ENCODE data around the gene HMGB1.

- TF ChIP-seq, protein P1, sequence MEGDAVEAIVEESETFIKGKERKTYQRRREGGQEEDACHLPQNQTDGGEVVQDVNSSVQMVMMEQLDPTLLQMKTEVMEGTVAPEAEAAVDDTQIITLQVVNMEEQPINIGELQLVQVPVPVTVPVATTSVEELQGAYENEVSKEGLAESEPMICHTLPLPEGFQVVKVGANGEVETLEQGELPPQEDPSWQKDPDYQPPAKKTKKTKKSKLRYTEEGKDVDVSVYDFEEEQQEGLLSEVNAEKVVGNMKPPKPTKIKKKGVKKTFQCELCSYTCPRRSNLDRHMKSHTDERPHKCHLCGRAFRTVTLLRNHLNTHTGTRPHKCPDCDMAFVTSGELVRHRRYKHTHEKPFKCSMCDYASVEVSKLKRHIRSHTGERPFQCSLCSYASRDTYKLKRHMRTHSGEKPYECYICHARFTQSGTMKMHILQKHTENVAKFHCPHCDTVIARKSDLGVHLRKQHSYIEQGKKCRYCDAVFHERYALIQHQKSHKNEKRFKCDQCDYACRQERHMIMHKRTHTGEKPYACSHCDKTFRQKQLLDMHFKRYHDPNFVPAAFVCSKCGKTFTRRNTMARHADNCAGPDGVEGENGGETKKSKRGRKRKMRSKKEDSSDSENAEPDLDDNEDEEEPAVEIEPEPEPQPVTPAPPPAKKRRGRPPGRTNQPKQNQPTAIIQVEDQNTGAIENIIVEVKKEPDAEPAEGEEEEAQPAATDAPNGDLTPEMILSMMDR (IDR thresholded peaks at IDR 0.05; ENCODE audit: low read depth, low read length), result no peak
- TF ChIP-seq POLR2A (IDR thresholded peaks at IDR 0.05; ENCODE audit: extremely low read depth, insufficient read length), result no peak
- TF ChIP-seq MYC (IDR thresholded peaks at IDR 0.05; ENCODE audit: low read depth, low read length), result no peak
- TF ChIP-seq, protein P2, sequence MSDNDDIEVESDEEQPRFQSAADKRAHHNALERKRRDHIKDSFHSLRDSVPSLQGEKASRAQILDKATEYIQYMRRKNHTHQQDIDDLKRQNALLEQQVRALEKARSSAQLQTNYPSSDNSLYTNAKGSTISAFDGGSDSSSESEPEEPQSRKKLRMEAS (IDR thresholded peaks at IDR 0.05; ENCODE audit: low read depth, low read length), result 0 out of 2 replicates have a peak, but pooled peaks have one; percentile 23
These were observed 11.8 kb upstream of the HMGB1 start for GRCh38 chr13:30477346-30478195.
